Mammary epithelial cell (primary cell): Measurements from ENCODE around the gene NHS.

Source experiments
- EZH2 ChIP-seq: IDR thresholded peaks from 2 replicates; pipeline ENCODE4 v1.6.1; 2012; ENCODE audit warnings: low read length, inconsistent platforms, borderline replicate concordance
- TF ChIP-seq, protein P1 (sequence below), 2 donors: IDR thresholded peaks in 1 of 2; conservative IDR thresholded peaks in 1 of 2; 2 replicates each; pipeline ENCODE4 v1.5.1; 2011 to 2012; ENCODE audit warnings: inconsistent platforms in 2 of 2, low read length in 2 of 2, mild to moderate bottlenecking in 2 of 2, control low read depth in 1 of 2, low read depth in 1 of 2; ENCODE audit not compliant: insufficient read depth in 1 of 2; ENCODE audit errors: extremely low read depth in 1 of 2

DNA sequence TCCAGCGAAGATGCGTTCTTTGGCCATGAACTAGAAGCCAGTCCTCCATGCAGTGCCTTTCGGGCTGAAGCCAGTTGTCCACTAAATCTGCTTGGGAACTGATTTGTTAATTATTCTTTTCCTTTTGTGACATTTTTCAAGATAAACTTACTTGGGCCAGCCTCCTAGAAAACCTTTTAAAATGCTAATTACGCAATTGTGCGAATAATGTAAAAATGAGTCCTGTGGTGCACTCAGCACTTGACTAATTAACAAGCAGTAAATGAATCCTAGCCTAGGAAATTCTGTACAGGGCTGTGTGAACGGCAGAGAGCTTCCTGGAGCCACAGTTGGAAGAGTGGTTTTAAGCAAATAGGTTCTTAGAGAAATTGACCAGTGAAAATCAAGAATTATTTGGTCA, 212.4 kb downstream of the NHS start:
- no peak for TF ChIP-seq EZH2
- TF ChIP-seq, protein P1, sequence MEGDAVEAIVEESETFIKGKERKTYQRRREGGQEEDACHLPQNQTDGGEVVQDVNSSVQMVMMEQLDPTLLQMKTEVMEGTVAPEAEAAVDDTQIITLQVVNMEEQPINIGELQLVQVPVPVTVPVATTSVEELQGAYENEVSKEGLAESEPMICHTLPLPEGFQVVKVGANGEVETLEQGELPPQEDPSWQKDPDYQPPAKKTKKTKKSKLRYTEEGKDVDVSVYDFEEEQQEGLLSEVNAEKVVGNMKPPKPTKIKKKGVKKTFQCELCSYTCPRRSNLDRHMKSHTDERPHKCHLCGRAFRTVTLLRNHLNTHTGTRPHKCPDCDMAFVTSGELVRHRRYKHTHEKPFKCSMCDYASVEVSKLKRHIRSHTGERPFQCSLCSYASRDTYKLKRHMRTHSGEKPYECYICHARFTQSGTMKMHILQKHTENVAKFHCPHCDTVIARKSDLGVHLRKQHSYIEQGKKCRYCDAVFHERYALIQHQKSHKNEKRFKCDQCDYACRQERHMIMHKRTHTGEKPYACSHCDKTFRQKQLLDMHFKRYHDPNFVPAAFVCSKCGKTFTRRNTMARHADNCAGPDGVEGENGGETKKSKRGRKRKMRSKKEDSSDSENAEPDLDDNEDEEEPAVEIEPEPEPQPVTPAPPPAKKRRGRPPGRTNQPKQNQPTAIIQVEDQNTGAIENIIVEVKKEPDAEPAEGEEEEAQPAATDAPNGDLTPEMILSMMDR (conservative IDR thresholded peaks at IDR 0.05 in 1 of 2, IDR thresholded peaks at IDR 0.05 in 1 of 2; ENCODE audit: extremely low read depth in 1 of 2, insufficient read depth in 1 of 2, low read depth in 1 of 2, low read length in 2 of 2) = no peak
